ENCODE results near the gene MVK. TPM values are rescaled to one million over a fixed set of nuclear protein-coding genes. Genes with fewer than 3 reads are reported as not detected.

MVK gene
- total RNA-seq, 6 experiments from 2014 or later: 14.2 to 60.0 (median 37.6) TPM

GRCh38 chr12:109626378-109627115 is 53.0 kb downstream of the MVK start:
- Histone ChIP-seq H3K36me3 (no peaks in the 10 kb centered on the region), H3K9me3 (no peaks in the 10 kb centered on the region), H3K27me3 (no peaks in the 10 kb centered on the region), H3K4me1 (no peaks in the 10 kb centered on the region), H3K4me3 (no peak overlapping the region), H3K27ac (no peak overlapping the region)
- TF ChIP-seq, protein P1, sequence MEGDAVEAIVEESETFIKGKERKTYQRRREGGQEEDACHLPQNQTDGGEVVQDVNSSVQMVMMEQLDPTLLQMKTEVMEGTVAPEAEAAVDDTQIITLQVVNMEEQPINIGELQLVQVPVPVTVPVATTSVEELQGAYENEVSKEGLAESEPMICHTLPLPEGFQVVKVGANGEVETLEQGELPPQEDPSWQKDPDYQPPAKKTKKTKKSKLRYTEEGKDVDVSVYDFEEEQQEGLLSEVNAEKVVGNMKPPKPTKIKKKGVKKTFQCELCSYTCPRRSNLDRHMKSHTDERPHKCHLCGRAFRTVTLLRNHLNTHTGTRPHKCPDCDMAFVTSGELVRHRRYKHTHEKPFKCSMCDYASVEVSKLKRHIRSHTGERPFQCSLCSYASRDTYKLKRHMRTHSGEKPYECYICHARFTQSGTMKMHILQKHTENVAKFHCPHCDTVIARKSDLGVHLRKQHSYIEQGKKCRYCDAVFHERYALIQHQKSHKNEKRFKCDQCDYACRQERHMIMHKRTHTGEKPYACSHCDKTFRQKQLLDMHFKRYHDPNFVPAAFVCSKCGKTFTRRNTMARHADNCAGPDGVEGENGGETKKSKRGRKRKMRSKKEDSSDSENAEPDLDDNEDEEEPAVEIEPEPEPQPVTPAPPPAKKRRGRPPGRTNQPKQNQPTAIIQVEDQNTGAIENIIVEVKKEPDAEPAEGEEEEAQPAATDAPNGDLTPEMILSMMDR (IDR thresholded peaks at IDR 0.05): no peak
- no peak for TF ChIP-seq POLR2A (IDR thresholded peaks at IDR 0.05)
- DNase-seq (no peak), ATAC-seq (no peak)
- 67% methylated on average over 1 of the region's 7 CpGs for WGBS (ENCODE audit: insufficient coverage, low coverage, low lambda C conversion rate, missing lambda C conversion rate)
- intact Hi-C loops (cut with DNase I): no loop called here

DNA sequence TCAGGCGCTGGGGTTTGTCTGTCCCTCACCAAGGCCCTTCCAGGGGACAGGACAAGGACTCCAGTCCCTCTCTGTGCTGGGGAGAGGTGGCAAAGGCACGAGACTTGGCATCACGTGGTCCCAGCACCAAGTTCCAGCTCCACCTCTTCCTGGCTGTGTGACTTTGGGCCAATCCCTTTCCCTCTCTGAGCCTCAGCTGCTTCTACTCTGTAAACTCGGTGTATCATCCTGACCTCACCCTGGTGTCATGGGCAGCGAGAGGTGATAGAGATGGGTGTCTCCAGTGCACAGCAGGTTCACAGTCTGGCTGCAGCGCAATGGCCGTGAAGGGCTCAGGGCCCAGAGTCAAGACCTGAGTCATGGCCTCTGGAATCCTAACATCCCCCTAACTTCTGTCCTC is 54.0 kb downstream of the MVK start:
- 80% methylated on average over 1 of the region's 7 CpGs for whole genome bisulfite sequencing (ENCODE audit: insufficient coverage, low coverage, low lambda C conversion rate, missing lambda C conversion rate)
- no peaks in the 10 kb centered on the region for H3K27me3 ChIP-seq

DNA sequence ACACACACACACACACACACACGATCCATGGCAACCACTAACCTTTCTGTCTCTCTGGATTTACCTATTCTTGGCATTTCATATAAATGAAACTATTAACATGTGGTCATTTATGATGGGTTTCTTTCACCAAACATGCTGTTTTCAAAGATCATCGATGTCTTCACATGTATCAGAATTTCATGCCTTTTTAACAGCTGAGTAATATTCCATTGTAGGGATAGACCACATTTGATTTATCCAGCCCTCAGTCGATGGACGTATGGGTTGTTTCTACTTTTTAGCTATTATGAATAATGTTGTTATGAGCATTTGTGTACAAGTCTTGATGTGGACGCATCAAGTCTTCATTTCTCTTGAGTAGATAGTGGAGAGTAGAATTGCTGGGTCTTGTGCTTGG is 56.5 kb downstream of the MVK start:
- no peaks in the 10 kb centered on the region for H3K36me3 ChIP-seq
- intact Hi-C loops (cut with DNase I): no loop called here
- ATAC-seq: no peak
- 87% methylated on average over 5 of the region's 5 CpGs for WGBS (ENCODE audit: insufficient coverage, low coverage, low lambda C conversion rate, missing lambda C conversion rate)
- H3K9me3 ChIP-seq: no peaks in the 10 kb centered on the region
- no peak overlapping the region for H3K27ac ChIP-seq
- no peak for DNase-seq
- H3K4me1 ChIP-seq: no peaks in the 10 kb centered on the region
- H3K4me3 ChIP-seq: no peak overlapping the region
- TF ChIP-seq, protein P1 (IDR thresholded peaks at IDR 0.05): no peak
- TF ChIP-seq POLR2A (IDR thresholded peaks at IDR 0.05): no peak
- no peaks in the 10 kb centered on the region for H3K27me3 ChIP-seq

More for the DNA sequence above, 54.0 kb downstream of the MVK start:
- Histone ChIP-seq H3K27ac (no peak overlapping the region), H3K4me3 (no peak overlapping the region), H3K9me3 (no peaks in the 10 kb centered on the region), H3K4me1 (no peaks in the 10 kb centered on the region), H3K36me3 (no peaks in the 10 kb centered on the region)
- TF ChIP-seq, protein P1 (IDR thresholded peaks at IDR 0.05): no peak
- no peak for TF ChIP-seq POLR2A (IDR thresholded peaks at IDR 0.05)
- ATAC-seq (no peak), DNase-seq (no peak)
- intact Hi-C loops (cut with DNase I): no loop called here

- Histone ChIP-seq H3K36me3 (no peaks in the 10 kb centered on the region), H3K27me3 (no peaks in the 10 kb centered on the region), H3K4me1 (no peaks in the 10 kb centered on the region), H3K9me3 (no peaks in the 10 kb centered on the region), H3K27ac (no peak overlapping the region), H3K4me3 (no peak overlapping the region)
- no peak for ATAC-seq
- TF ChIP-seq POLR2A (IDR thresholded peaks at IDR 0.05): no peak
- TF ChIP-seq, protein P1 (IDR thresholded peaks at IDR 0.05): no peak
- intact Hi-C loops (cut with DNase I): no loop called here
- no peak for DNase-seq
- WGBS (ENCODE audit: insufficient coverage, low coverage, low lambda C conversion rate, missing lambda C conversion rate): 48% methylated on average over 7 of the region's 13 CpGs
These were observed 57.2 kb downstream of the MVK start for GRCh38 chr12:109630815-109631214.

Data from right lobe of liver (tissue), 6 donors.